Transverse colon (tissue), 4 donors: ENCODE results near the gene ZMYM4.

ENCODE experiments used
- POLR2AphosphoS5 ChIP-seq, 3 donors: sonication (generic); formaldehyde crosslinking; IDR thresholded peaks; one replicate each; pipeline ENCODE4 v1.6.1; 2016; ENCODE audit warnings: antibody characterized with exemption in 3 of 3
- TF ChIP-seq, protein P1 (sequence below), 5 experiments: fragments of 200-600 bp in 3 of 5; fragments of 450-650 bp in 2 of 5; sonication (generic) in 3 of 5; IDR thresholded peaks; 1 replicate in 2 of 5; 2 replicates in 3 of 5; pipeline ENCODE4 v1.5.1; 2016 to 2017; ENCODE audit warnings: antibody characterized with exemption in 5 of 5, inconsistent platforms in 3 of 5, mild to moderate bottlenecking in 2 of 5, moderate library complexity in 1 of 5

DNA sequence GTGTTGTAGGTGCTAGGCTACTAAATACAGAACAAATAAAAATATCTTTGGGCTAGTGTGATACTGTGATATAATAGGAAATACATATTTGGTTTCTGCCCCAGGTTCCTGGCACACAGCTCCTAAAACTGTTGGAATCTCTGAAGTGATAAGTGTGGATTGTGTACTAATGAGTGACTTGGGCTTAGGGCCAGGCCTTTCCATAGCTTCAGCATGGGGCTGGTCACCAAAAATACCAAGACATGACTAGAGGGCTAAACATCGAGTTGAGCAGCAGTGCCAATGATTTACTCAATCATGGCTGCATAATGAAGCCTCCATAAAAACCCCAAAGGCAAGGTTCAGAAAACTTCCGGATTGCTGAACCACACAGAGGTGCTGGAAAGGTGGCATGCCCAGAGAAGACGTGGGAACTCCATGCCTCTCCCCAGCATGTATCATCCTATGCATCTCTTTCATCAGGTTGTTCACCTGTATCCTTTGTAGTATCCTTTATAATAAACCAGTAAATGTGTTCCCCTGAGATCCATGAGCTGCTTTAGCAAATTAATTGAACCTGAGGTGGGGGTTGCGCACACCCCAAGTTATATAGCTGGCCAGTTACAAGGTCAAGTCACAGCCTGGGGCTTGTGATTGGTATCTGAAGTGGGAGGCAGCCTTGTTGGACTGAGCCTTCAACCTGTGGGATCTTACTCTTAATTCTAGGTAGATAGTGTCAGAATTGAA, 51.6 kb downstream of the ZMYM4 start:
- TF ChIP-seq, protein P1, sequence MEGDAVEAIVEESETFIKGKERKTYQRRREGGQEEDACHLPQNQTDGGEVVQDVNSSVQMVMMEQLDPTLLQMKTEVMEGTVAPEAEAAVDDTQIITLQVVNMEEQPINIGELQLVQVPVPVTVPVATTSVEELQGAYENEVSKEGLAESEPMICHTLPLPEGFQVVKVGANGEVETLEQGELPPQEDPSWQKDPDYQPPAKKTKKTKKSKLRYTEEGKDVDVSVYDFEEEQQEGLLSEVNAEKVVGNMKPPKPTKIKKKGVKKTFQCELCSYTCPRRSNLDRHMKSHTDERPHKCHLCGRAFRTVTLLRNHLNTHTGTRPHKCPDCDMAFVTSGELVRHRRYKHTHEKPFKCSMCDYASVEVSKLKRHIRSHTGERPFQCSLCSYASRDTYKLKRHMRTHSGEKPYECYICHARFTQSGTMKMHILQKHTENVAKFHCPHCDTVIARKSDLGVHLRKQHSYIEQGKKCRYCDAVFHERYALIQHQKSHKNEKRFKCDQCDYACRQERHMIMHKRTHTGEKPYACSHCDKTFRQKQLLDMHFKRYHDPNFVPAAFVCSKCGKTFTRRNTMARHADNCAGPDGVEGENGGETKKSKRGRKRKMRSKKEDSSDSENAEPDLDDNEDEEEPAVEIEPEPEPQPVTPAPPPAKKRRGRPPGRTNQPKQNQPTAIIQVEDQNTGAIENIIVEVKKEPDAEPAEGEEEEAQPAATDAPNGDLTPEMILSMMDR (IDR thresholded peaks at IDR 0.05) = no peak
- no peak for TF ChIP-seq POLR2AphosphoS5 (IDR thresholded peaks at IDR 0.05)
